Measurements from ENCODE around the gene KAZN. TPM values are rescaled to one million over a fixed set of nuclear protein-coding genes. Genes with fewer than 3 reads are reported as not detected.

KAZN gene
- total and polyA plus RNA-seq, 4 donors, result 17.8 to 54.0 (median 38.4) TPM

GRCh38 chr1:14773396-14774025 is 175.0 kb downstream of the KAZN start:
- WGBS (ENCODE audit: insufficient coverage), result 89% methylated on average over 8 of the region's 13 CpGs
- Histone ChIP-seq H3K27me3 (ENCODE audit: control insufficient read depth, insufficient read depth, low read length) (no peaks in the 10 kb centered on the region), H3K4me3 (ENCODE audit: low read depth, low read length) (no peak overlapping the region), H3K27ac (ENCODE audit: low read depth, low read length) (no peak overlapping the region), H3K9me3 (ENCODE audit: control insufficient read depth, insufficient read depth, low read length) (no peaks in the 10 kb centered on the region), H3K4me1 (ENCODE audit: control insufficient read depth, insufficient read depth, low read length) (peaks cover 7% of the 10 kb centered on the region), H3K36me3 (ENCODE audit: control insufficient read depth, insufficient read depth, low read length) (no peaks in the 10 kb centered on the region)
- DNase-seq (ENCODE audit: low read depth in 4 of 6, low spot score in 6 of 6), result no peak

DNA sequence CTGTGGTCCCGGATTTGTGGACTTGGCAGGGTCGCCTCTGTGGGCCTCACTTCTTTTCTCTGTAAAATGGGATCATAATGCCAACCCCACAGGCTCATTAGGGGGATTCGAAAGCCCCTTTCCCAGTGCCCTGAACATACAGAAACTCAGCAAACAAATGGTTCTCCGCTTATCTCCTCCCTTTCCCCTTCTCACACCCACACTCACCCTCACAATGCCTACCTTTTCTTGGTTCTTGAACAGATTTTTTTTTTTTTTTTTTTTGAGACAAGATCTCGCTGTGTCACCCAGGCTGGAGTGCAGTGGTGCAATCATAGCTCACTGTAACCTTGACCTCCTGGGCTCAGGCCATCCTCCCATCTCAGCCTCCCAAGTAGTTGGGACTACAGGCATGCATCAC is 175.7 kb downstream of the KAZN start:
- H3K36me3 ChIP-seq (ENCODE audit: control insufficient read depth, insufficient read depth, low read length), result no peaks in the 10 kb centered on the region
- H3K9me3 ChIP-seq (ENCODE audit: control insufficient read depth, insufficient read depth, low read length), result no peaks in the 10 kb centered on the region
- H3K4me3 ChIP-seq (ENCODE audit: low read depth, low read length), result no peak overlapping the region
- H3K4me1 ChIP-seq (ENCODE audit: control insufficient read depth, insufficient read depth, low read length), result peaks cover 10% of the 10 kb centered on the region
- 89% methylated on average over 2 of the region's 5 CpGs for WGBS (ENCODE audit: insufficient coverage)
- H3K27me3 ChIP-seq (ENCODE audit: control insufficient read depth, insufficient read depth, low read length), result no peaks in the 10 kb centered on the region
- no peak for DNase-seq (ENCODE audit: low read depth in 4 of 6, low spot score in 6 of 6)
- H3K27ac ChIP-seq (ENCODE audit: low read depth, low read length), result no peak overlapping the region

DNA sequence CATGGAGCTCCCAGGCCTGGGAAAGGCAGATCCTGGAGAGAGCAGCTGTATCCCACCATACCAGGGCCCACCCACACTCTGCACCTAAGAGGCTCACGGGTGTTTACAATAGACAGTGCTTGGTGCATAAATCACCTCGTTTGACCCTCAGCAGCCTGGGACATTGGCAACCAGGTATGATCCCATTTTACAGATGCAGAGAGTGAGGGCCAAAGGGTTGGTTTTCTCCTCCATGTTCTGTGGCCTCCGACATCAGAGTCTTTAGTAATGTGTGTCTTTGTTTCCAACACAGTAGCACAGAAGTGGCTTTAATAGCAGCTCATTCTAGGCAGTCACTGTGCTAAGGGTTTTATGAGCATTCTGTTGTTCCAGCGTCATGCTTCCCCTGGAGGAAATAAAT is 176.5 kb downstream of the KAZN start:
- H3K4me1 ChIP-seq (ENCODE audit: control insufficient read depth, insufficient read depth, low read length), result peaks cover 12% of the 10 kb centered on the region
- no peaks in the 10 kb centered on the region for H3K36me3 ChIP-seq (ENCODE audit: control insufficient read depth, insufficient read depth, low read length)
- no peaks in the 10 kb centered on the region for H3K27me3 ChIP-seq (ENCODE audit: control insufficient read depth, insufficient read depth, low read length)
- no peak overlapping the region for H3K4me3 ChIP-seq (ENCODE audit: low read depth, low read length)
- WGBS (ENCODE audit: insufficient coverage), result 86% methylated on average over 4 of the region's 4 CpGs
- no peaks in the 10 kb centered on the region for H3K9me3 ChIP-seq (ENCODE audit: control insufficient read depth, insufficient read depth, low read length)
- no peak for DNase-seq (ENCODE audit: low read depth in 4 of 6, low spot score in 6 of 6)
- no peak overlapping the region for H3K27ac ChIP-seq (ENCODE audit: low read depth, low read length)

GRCh38 chr1:14775434-14775833 is 176.9 kb downstream of the KAZN start:
- Histone ChIP-seq H3K4me3 (ENCODE audit: low read depth, low read length) (no peak overlapping the region), H3K4me1 (ENCODE audit: control insufficient read depth, insufficient read depth, low read length) (peaks cover 12% of the 10 kb centered on the region), H3K9me3 (ENCODE audit: control insufficient read depth, insufficient read depth, low read length) (no peaks in the 10 kb centered on the region), H3K27ac (ENCODE audit: low read depth, low read length) (no peak overlapping the region), H3K27me3 (ENCODE audit: control insufficient read depth, insufficient read depth, low read length) (no peaks in the 10 kb centered on the region), H3K36me3 (ENCODE audit: control insufficient read depth, insufficient read depth, low read length) (no peaks in the 10 kb centered on the region)
- WGBS (ENCODE audit: insufficient coverage), result 94% methylated on average over 9 of the region's 10 CpGs
- DNase-seq (ENCODE audit: low read depth in 4 of 6, low spot score in 6 of 6), result no peak

DNA sequence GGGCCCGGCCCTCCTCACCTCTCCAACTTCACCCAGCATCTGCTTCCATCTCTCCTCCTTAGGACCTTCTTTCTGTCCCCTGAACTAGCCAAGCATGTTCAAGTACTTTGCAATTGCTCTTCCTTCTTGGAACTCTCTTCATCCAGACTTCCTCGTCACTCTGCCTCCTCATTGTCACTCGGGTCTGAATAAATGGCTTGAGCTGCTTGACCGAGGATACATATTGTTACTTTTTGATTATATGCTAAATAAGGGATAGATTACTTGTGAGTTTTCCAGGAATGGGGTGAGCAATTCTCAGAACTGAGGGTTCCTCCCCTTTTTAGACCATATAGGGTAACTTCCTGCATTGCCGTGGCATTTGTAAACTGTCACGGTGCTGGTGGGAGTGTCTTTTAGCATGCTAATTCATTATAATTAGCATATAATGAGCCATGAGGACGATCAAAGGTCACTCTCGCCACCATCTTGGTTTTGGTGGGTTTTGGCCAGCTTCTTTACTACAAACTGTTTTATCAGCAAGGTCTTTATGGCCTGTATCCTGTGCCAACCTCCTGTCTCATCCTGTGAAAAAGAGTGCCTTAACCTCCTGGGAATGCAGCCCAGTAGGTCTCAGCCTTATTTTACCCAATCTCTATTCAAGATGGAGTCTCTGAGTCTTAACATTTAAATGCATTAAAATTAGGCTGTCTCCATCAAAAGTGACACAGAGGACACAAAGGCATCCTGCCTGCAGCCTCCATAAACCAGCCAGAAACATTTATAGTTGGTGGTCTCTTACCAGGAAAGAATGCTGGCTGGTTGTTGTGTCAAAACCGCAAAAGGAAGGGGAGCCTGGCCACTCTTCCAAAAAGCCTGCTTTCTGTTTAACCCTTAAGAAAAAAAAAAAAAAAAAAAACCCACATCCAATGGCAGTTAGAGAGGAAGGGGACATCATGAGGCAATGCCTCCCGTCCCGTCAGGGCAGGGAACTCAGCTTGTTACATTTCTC is 179.3 kb downstream of the KAZN start:
- no peaks in the 10 kb centered on the region for H3K36me3 ChIP-seq (ENCODE audit: control insufficient read depth, insufficient read depth, low read length)
- no peak overlapping the region for H3K4me3 ChIP-seq (ENCODE audit: low read depth, low read length)
- no peaks in the 10 kb centered on the region for H3K27me3 ChIP-seq (ENCODE audit: control insufficient read depth, insufficient read depth, low read length)
- peak in 4 of 6 donors; percentile 28 to 75 (median 58) for DNase-seq (ENCODE audit: low read depth in 4 of 6, low spot score in 6 of 6)
- H3K9me3 ChIP-seq (ENCODE audit: control insufficient read depth, insufficient read depth, low read length), result no peaks in the 10 kb centered on the region
- no peak overlapping the region for H3K27ac ChIP-seq (ENCODE audit: low read depth, low read length)
- peaks cover 12% of the 10 kb centered on the region for H3K4me1 ChIP-seq (ENCODE audit: control insufficient read depth, insufficient read depth, low read length)
- 50% methylated on average over 1 of the region's 11 CpGs for WGBS (ENCODE audit: insufficient coverage)

DNA sequence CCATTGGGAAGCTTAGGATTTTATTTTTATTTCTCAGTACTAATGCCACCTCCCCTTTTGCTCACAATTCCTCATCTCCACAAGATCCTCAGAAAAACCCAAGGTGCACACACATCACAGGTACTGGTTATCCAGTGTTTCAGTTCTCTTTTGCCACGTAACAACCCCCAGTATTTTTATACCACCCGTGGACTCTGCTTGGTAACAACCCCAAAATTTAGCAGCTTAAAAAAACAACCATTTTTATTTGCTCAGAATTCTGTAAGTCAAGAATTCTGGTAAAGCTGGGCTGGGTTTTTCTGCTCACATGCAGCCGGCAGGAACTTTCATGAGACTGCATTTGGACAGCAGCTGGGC is 180.0 kb downstream of the KAZN start:
- no peaks in the 10 kb centered on the region for H3K36me3 ChIP-seq (ENCODE audit: control insufficient read depth, insufficient read depth, low read length)
- peaks cover 13% of the 10 kb centered on the region for H3K4me1 ChIP-seq (ENCODE audit: control insufficient read depth, insufficient read depth, low read length)
- no peak for DNase-seq (ENCODE audit: low read depth in 4 of 6, low spot score in 6 of 6)
- H3K4me3 ChIP-seq (ENCODE audit: low read depth, low read length), result no peak overlapping the region
- H3K27ac ChIP-seq (ENCODE audit: low read depth, low read length), result no peak overlapping the region
- no peaks in the 10 kb centered on the region for H3K9me3 ChIP-seq (ENCODE audit: control insufficient read depth, insufficient read depth, low read length)
- no peaks in the 10 kb centered on the region for H3K27me3 ChIP-seq (ENCODE audit: control insufficient read depth, insufficient read depth, low read length)
- 82% methylated on average over 2 of the region's 3 CpGs for WGBS (ENCODE audit: insufficient coverage)

DNA sequence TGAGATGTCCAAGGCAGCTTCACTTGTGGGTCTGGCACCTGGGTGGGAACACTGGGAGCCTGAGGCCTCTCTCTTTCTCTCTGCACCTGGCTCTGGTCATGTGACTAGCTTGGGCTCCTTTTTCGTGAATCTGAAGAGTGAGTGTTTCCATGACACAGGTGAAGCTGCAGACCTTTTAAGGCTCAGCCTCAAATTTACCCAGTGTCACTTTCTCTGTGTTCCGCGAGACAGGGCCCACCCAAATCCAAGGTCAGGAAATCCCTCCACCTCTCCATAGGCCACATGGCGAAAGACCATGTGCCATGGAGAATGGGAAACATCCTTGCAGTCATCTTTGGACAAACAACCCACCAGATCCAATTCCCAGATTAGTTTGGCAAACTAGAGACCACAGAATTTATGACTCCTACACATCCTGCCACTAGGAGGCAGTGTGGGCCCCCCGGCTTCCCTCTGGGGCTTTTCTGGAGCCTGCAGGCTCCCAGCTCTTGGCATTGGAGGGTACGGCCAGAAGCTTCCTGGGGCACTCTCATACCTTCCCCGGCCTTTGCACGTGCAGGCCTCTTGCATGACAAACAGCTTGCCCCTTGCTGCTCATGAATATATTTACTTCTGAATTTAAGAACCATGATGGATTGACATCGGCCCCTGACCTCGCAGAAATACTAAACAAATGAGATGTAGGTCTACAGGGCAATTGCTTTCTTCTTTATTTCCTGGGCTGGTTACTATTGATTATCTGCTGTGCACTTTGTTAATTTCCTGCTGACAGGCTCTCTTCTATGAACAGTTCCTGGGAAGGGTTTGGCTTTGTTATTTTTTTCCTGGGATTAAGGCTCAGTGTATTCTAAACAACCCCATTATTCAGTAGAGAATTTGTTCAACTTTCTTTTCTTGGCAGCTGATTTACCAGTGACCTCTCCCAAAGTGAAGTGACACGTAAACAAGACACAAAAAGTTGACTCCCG is 180.7 kb downstream of the KAZN start:
- Histone ChIP-seq H3K27ac (ENCODE audit: low read depth, low read length) (no peak overlapping the region), H3K4me1 (ENCODE audit: control insufficient read depth, insufficient read depth, low read length) (peaks cover 15% of the 10 kb centered on the region), H3K36me3 (ENCODE audit: control insufficient read depth, insufficient read depth, low read length) (no peaks in the 10 kb centered on the region), H3K27me3 (ENCODE audit: control insufficient read depth, insufficient read depth, low read length) (no peaks in the 10 kb centered on the region), H3K4me3 (ENCODE audit: low read depth, low read length) (no peak overlapping the region), H3K9me3 (ENCODE audit: control insufficient read depth, insufficient read depth, low read length) (no peaks in the 10 kb centered on the region)
- DNase-seq (ENCODE audit: low read depth in 4 of 6, low spot score in 6 of 6), result no peak
- 73% methylated on average over 10 of the region's 12 CpGs for WGBS (ENCODE audit: insufficient coverage)

- Histone ChIP-seq H3K9me3 (ENCODE audit: control insufficient read depth, insufficient read depth, low read length) (no peaks in the 10 kb centered on the region), H3K27ac (ENCODE audit: low read depth, low read length) (no peak overlapping the region), H3K27me3 (ENCODE audit: control insufficient read depth, insufficient read depth, low read length) (no peaks in the 10 kb centered on the region), H3K36me3 (ENCODE audit: control insufficient read depth, insufficient read depth, low read length) (no peaks in the 10 kb centered on the region), H3K4me1 (ENCODE audit: control insufficient read depth, insufficient read depth, low read length) (peaks cover 15% of the 10 kb centered on the region), H3K4me3 (ENCODE audit: low read depth, low read length) (no peak overlapping the region)
- WGBS (ENCODE audit: insufficient coverage), result no CpG with 5 or more reads among the region's 2 CpGs
- peak in 1 of 6 donors; percentile 50 for DNase-seq (ENCODE audit: low read depth in 4 of 6, low spot score in 6 of 6)
Observed at GRCh38 chr1:14780271-14780670, 181.8 kb downstream of the KAZN start.

DNA sequence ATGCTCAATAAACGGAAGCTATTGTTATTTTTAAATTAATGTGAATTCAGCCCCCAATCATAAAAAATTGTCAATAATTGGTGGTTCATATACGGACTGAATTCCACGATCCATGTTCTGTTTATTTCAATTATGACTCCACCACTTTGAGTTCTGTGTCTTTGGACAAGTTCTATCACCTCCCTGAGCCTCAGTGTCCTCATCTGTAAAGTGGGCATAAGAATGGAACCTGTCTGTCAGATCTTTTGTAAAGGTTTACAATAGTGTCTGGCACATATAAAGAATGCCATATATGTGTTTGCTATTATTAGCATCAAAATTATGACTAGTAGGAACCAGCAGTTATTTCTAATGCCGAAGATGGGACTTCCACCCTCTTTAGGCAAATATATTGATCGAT is 183.3 kb downstream of the KAZN start:
- H3K4me1 ChIP-seq (ENCODE audit: control insufficient read depth, insufficient read depth, low read length), result peaks cover 15% of the 10 kb centered on the region
- no peak overlapping the region for H3K27ac ChIP-seq (ENCODE audit: low read depth, low read length)
- H3K27me3 ChIP-seq (ENCODE audit: control insufficient read depth, insufficient read depth, low read length), result no peaks in the 10 kb centered on the region
- H3K9me3 ChIP-seq (ENCODE audit: control insufficient read depth, insufficient read depth, low read length), result no peaks in the 10 kb centered on the region
- H3K4me3 ChIP-seq (ENCODE audit: low read depth, low read length), result no peak overlapping the region
- no peak for DNase-seq (ENCODE audit: low read depth in 4 of 6, low spot score in 6 of 6)
- no CpG with 5 or more reads among the region's 5 CpGs for WGBS (ENCODE audit: insufficient coverage)
- no peaks in the 10 kb centered on the region for H3K36me3 ChIP-seq (ENCODE audit: control insufficient read depth, insufficient read depth, low read length)

All from spinal cord (tissue), 10 donors.